Smooth muscle cell (in vitro differentiated cells): Measurements from ENCODE around the gene FAM53A. TPM values are rescaled to one million over a fixed set of nuclear protein-coding genes. Genes with fewer than 3 reads are reported as not detected.

Experiments used
- DNase-seq: peaks from one replicate; lab custom pipeline; 2025; ENCODE audit not compliant: unreplicated experiment; lab: John Stamatoyannopoulos, UW
- H2AFZ ChIP-seq: fragments of 200-600 bp; sonication (generic); 2 replicates; pipeline ENCODE4 v1.6.0; 2016; ENCODE audit warnings: antibody characterized with exemption, low read depth, mild to moderate bottlenecking
- H3F3A ChIP-seq: fragments of 200-600 bp; sonication (generic); 2 replicates; pipeline ENCODE4 v1.6.0; 2017; ENCODE audit warnings: antibody characterized with exemption, low read depth
- H3K27ac ChIP-seq: fragments of 200-600 bp; sonication (generic); 2 replicates; pipeline ENCODE4 v1.5.1; 2016; ENCODE audit warnings: low read depth, mild to moderate bottlenecking
- H3K27me3 ChIP-seq: fragments of 200-600 bp; sonication (generic); 2 replicates; pipeline ENCODE4 v1.6.1; 2016; ENCODE audit warnings: low read depth, mild to moderate bottlenecking
- H3K36me3 ChIP-seq: fragments of 200-600 bp; sonication (generic); 2 replicates; pipeline ENCODE4 v1.5.1; 2016; ENCODE audit warnings: low read depth
- H3K4me1 ChIP-seq: fragments of 200-600 bp; sonication (generic); 2 replicates; pipeline ENCODE4 v1.5.1; 2016; ENCODE audit warnings: low read depth
- H3K4me2 ChIP-seq: fragments of 200-600 bp; sonication (generic); 2 replicates; pipeline ENCODE4 v1.6.0; 2016; ENCODE audit warnings: mild to moderate bottlenecking
- H3K4me3 ChIP-seq: fragments of 200-600 bp; sonication (generic); 2 replicates; pipeline ENCODE4 v1.5.1; 2016; ENCODE audit warnings: mild to moderate bottlenecking
- H3K79me2 ChIP-seq: fragments of 200-600 bp; sonication (generic); 2 replicates; pipeline ENCODE4 v1.6.0; 2016; ENCODE audit warnings: low read depth, mild to moderate bottlenecking
- H3K9ac ChIP-seq: fragments of 200-600 bp; sonication (generic); 2 replicates; pipeline ENCODE4 v1.6.0; 2016; ENCODE audit warnings: low read depth
- H3K9me3 ChIP-seq: fragments of 200-600 bp; sonication (generic); replicated peaks from 2 replicates; pipeline ENCODE4 v1.5.1; 2016; ENCODE audit warnings: low read depth
- H4K20me1 ChIP-seq: fragments of 200-600 bp; sonication (generic); 2 replicates; pipeline ENCODE4 v1.6.0; 2016; ENCODE audit warnings: low read depth
- CTCF ChIP-seq: fragments of 200-600 bp; sonication (generic); IDR thresholded peaks from 2 replicates; pipeline ENCODE4 v1.5.1; 2017; ENCODE audit warnings: borderline replicate concordance, mild to moderate bottlenecking, antibody characterized with exemption; ENCODE audit not compliant: insufficient read depth, poor library complexity, severe bottlenecking
- WGBS: methylation state at CpG from one replicate; pipeline ENCODE4 v1.1.7; 2016; ENCODE audit warnings: low lambda C conversion rate; 5-methylcytosine and 5-hydroxymethylcytosine counted together
- polyA plus RNA-seq: library from polyadenylated mRNA; unstranded; fragments of >200 nt; fragmentation: Nextera tagmentation; extraction: Ambion mirVana; gene quantifications from 2 replicates; pipeline ENCODE4 v1.2.1, GENCODE V29; 2016
- total RNA-seq: library from RNA; depleted of rRNA; stranded (reverse); fragments of >200 nt; gene quantifications from 2 replicates; pipeline ENCODE4 v1.2.3, GENCODE V29; 2014

The FAM53A gene
- total and polyA plus RNA-seq, 2 experiments from 2014 or later = 0.70 TPM; not detected in 1

DNA sequence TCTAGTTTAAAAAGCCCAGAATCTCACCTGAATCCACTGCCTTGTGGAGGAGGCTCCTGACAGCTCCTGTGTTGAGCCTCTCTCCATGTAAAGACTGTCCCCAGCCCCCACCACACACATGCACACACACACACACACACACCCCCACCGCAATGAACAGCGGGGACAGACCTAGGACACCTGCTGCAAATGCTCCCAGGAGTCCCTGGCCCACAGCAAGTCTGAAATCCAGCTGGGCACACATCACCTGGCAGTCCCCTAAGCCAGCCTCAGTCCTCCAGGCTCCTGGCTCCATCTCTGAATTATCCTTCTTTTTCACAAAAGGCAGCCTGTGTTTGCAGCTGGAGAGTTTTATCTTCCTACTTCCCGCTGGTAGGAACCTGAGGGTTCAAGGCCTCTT, 6.6 kb upstream of the FAM53A start:
- H3F3A ChIP-seq = no peaks in the 10 kb centered on the region
- H3K4me2 ChIP-seq = no peak overlapping the region
- no peaks in the 10 kb centered on the region for H3K27me3 ChIP-seq
- DNase-seq = no peak
- H3K36me3 ChIP-seq = no peaks in the 10 kb centered on the region
- no peaks in the 10 kb centered on the region for H3K79me2 ChIP-seq
- H2AFZ ChIP-seq = no peak overlapping the region
- no peaks in the 10 kb centered on the region for H3K9me3 ChIP-seq
- H3K4me3 ChIP-seq = no peak overlapping the region
- H3K9ac ChIP-seq = no peak overlapping the region
- no peak overlapping the region for H3K27ac ChIP-seq
- H4K20me1 ChIP-seq = no peaks in the 10 kb centered on the region
- H3K4me1 ChIP-seq = no peaks in the 10 kb centered on the region
- no peak for TF ChIP-seq CTCF
- WGBS = 100% methylated on average over 3 of the region's 3 CpGs

DNA sequence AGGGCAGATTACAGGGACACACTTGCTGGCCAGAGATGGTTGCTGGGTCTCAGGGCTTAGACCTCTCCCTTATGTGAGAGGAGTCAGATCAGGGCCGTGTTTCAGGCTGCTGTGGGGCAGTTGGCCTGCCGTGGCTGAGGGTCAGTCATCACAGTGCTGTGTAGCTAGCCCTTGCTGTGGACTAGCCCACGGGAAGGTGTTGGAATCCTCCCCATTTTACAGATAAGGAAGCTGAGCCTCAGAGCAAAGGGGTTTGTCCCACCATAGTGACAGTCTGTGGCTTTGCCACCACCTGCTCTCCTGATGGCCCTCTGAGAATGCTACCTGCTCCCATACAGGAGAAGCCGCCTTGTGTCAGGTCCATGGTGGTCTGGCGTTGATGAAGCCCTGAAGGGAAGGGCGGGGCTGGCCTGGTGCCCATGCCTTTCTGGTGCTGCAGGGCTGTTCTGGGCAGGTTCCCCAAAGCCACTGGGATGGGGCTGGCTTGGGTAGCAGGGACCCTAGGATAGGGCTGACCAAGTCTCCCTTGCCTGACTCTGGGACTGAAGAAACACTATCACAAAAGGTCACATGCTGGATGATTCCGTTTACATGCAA, 2.4 kb upstream of the FAM53A start:
- WGBS = 82% methylated on average over 7 of the region's 7 CpGs
- Histone ChIP-seq H2AFZ (no peak overlapping the region), H4K20me1 (no peaks in the 10 kb centered on the region), H3K9ac (no peak overlapping the region), H3K27me3 (no peaks in the 10 kb centered on the region), H3K36me3 (no peaks in the 10 kb centered on the region), H3K4me2 (no peak overlapping the region), H3F3A (peaks cover 8% of the 10 kb centered on the region), H3K79me2 (no peaks in the 10 kb centered on the region), H3K4me3 (no peak overlapping the region), H3K9me3 (no peaks in the 10 kb centered on the region), H3K27ac (no peak overlapping the region), H3K4me1 (peaks cover 3% of the 10 kb centered on the region)
- DNase-seq = no peak
- TF ChIP-seq CTCF = no peak

- Histone ChIP-seq H3K79me2 (no peaks in the 10 kb centered on the region), H4K20me1 (no peaks in the 10 kb centered on the region), H3F3A (peaks cover 8% of the 10 kb centered on the region), H3K4me1 (peaks cover 3% of the 10 kb centered on the region), H3K27ac (no peak overlapping the region), H3K9ac (no peak overlapping the region), H3K36me3 (no peaks in the 10 kb centered on the region), H3K4me2 (no peak overlapping the region), H3K9me3 (no peaks in the 10 kb centered on the region), H3K4me3 (no peak overlapping the region), H2AFZ (no peak overlapping the region), H3K27me3 (no peaks in the 10 kb centered on the region)
- TF ChIP-seq CTCF = no peak
- no peak for DNase-seq
- 92% methylated on average over 21 of the region's 23 CpGs for WGBS
Measured at GRCh38 chr4:1685235-1686150, 1.4 kb upstream of the FAM53A start.
